SK-N-MC (cell line): Measurements from ENCODE around the gene IFNA14.
A peak's percentile ranks its signal among the peaks of the same experiment; 100 is the strongest.
"Not testable (repeated sequence)": the region's sequence is repeated elsewhere in the genome, so short reads cannot be mapped to it uniquely, and the experiment has no call there.

Experiments used
- DNase-seq: peaks from one replicate; pipeline ENCODE4 v3.0.0-alpha.2; 2011; ENCODE audit warnings: low read depth, low spot score
- H3K27ac ChIP-seq: fragments of 200-600 bp; sonication (generic); 2 replicates; pipeline ENCODE4 v1.5.1; 2016; ENCODE audit warnings: mixed run types
- H3K36me3 ChIP-seq: fragments of 200-600 bp; sonication (generic); 2 replicates; pipeline ENCODE4 v1.6.1; 2017; ENCODE audit warnings: antibody characterized with exemption, low read length, mixed read lengths; ENCODE audit not compliant: insufficient read depth
- H3K4me3 ChIP-seq: fragments of 200-600 bp; sonication (generic); 2 replicates; pipeline ENCODE4 v1.5.1; 2016
- H3K9ac ChIP-seq: fragments of 200-600 bp; sonication (generic); 2 replicates; pipeline ENCODE4 v1.8.0; 2017; ENCODE audit warnings: mixed run types, mixed read lengths; ENCODE audit not compliant: insufficient read length
- H3K9me3 ChIP-seq: fragments of 200-600 bp; sonication (generic); 2 replicates; pipeline ENCODE4 v1.6.1; 2017; ENCODE audit warnings: low read depth, mild to moderate bottlenecking, antibody characterized with exemption, low read length, moderate library complexity, mixed read lengths
- EZH2 ChIP-seq: fragments of 200-600 bp; sonication (generic); IDR thresholded peaks from one replicate; pipeline ENCODE4 v1.6.1; 2017; ENCODE audit warnings: antibody characterized with exemption
- FOXP2 ChIP-seq: optimal IDR thresholded peaks from 2 replicates; pipeline ENCODE3; 2011; ENCODE audit warnings: mild to moderate bottlenecking, moderate library complexity; ENCODE audit not compliant: insufficient read depth; ENCODE audit errors: extremely low read length, control extremely low read depth
- POLR2AphosphoS5 ChIP-seq: IDR thresholded peaks from 2 replicates; pipeline ENCODE4 v1.6.1; 2012; ENCODE audit warnings: mild to moderate bottlenecking, low read depth, low read length, borderline replicate concordance

IFNA14 gene

DNA sequence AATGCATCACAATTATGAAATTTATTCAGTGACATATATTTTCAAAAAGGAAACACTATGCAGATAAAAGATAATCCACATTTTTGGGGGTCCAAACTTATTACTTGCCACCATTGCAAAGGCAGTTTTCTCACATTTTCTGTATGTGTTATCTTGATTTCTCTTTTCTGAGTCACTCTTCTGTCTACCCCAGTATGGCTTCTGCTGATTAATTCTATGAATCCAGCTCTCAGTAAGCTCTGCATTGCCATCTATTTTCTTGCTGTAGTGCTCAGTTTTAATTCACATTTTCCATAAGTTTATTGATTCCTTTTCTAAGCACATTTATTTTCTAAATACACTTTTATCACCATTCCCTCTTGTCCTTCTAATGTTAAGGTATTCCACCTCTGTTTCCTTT is 34.6 kb downstream of the IFNA14 start:
- TF ChIP-seq FOXP2, result no peak
- no peak for TF ChIP-seq EZH2
- TF ChIP-seq POLR2AphosphoS5, result no peak
- Histone ChIP-seq H3K27ac (no peak overlapping the region), H3K36me3 (no peaks in the 10 kb centered on the region)

DNA sequence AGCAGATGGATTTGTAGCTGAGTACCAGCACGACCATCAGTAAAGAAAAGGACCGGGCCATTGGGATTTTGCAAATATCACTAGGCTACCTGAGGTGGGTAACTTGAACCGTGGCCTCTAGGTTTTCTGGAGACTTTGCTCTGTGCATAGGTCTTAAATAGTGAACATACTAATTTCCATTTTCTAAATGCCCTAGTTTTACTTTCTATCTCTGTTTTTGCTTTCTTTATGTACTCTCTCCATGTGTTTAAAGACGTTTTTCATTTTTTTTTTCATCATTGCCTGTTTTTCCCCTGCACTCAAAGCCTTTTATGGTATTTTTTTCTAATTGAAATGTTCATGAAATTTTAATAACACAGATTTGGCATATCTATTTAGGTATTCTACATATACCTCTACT is 37.7 kb downstream of the IFNA14 start, which contains the start of gene IFNA7:
Gene IFNA7 (minus strand): TSS at position 101 of the 400 bp plus-strand sequence. CDS start 40 bp downstream, at position 61.
- not testable (repeated sequence) for H3K36me3 ChIP-seq, DNase-seq, H3K4me3 ChIP-seq, H3K27ac ChIP-seq, H3K9ac ChIP-seq, H3K9me3 ChIP-seq

More for the DNA sequence above, 34.6 kb downstream of the IFNA14 start:
- no peak overlapping the region for H3K4me3 ChIP-seq
- no peak for DNase-seq
- H3K9me3 ChIP-seq, result no peaks in the 10 kb centered on the region
- no peak overlapping the region for H3K9ac ChIP-seq

DNA sequence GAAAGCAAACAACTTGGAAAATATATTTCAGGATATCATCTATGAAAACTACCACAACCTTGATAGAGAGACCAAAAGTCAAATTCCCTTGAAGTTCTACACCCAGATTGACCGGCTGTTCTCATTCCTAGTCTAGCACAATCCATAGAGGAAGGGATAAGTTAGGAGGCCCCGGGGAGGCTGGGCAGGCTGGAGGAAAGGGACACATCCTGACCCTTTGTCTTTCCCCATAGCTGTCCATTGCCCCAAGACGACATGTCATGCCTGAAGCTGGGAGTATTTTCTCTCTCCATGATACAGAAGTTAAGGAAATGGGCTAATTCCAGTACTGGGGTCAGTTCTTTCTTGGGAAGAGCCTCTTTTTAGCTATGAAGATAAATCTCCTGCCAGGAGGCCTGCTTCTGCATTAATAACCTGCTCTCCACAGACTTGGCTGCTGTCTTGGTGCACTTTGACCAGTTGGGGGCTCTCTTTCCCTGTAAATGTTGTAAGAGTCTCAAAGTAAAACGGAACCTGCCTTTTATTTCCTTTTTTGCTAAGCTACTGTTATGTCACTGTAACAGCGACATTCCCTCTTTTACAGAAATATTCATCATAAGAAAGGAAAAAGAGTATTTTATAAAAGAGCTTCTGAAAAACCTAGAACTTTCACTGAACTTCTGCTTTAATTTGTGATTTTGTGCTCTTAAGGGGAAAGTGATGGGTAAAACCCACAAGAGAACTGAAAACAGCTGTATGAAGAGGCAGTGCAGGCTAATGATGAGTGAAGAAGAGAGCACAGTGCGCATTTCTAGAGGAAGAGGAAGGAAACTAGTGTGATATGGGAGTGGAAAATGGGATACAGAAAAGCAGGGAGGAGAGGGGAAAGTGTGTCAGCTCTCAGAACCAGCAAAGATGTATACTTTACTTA is 44.7 kb downstream of the IFNA14 start:
- 0 out of 2 replicates have a peak overlapping the region, but pooled peaks have one; percentile 18 for H3K4me3 ChIP-seq
- DNase-seq, H3K27ac ChIP-seq: not testable (repeated sequence)

More for the DNA sequence above, 44.7 kb downstream of the IFNA14 start:
- not testable (repeated sequence) for H3K36me3 ChIP-seq, H3K9ac ChIP-seq, H3K9me3 ChIP-seq
